DOHH2 (cell line): ENCODE data around the gene GCNT2.
"Not testable (repeated sequence)": the region's sequence is repeated elsewhere in the genome, so short reads cannot be mapped to it uniquely, and the experiment has no call there.

Experiments used
- H3F3A ChIP-seq: fragments of 200-600 bp; sonication (generic), shearing (Covaris generic); 2 replicates; pipeline ENCODE4 v1.6.0; 2016; ENCODE audit warnings: antibody characterized with exemption, mild to moderate bottlenecking; ENCODE audit not compliant: control insufficient read depth, insufficient read depth
- H3K27ac ChIP-seq: fragments of 200-600 bp; sonication (generic); 2 replicates; pipeline ENCODE4 v1.5.1; 2014; ENCODE audit warnings: low read depth, mild to moderate bottlenecking, low read length, moderate library complexity
- H3K27me3 ChIP-seq: fragments of 200-600 bp; sonication (generic); 2 replicates; pipeline ENCODE4 v1.6.1; 2014; ENCODE audit warnings: mild to moderate bottlenecking, low read length, mixed read lengths; ENCODE audit not compliant: control insufficient read depth
- H3K36me3 ChIP-seq: fragments of 200-600 bp; sonication (generic); 2 replicates; pipeline ENCODE4 v1.6.1; 2014; ENCODE audit warnings: mild to moderate bottlenecking, low read length, moderate library complexity, mixed read lengths; ENCODE audit not compliant: control insufficient read depth
- H3K4me1 ChIP-seq: fragments of 200-600 bp; sonication (generic); 2 replicates; pipeline ENCODE4 v1.6.1; 2014; ENCODE audit warnings: mild to moderate bottlenecking, low read length, mixed read lengths; ENCODE audit not compliant: control insufficient read depth
- H3K4me2 ChIP-seq: fragments of 200-600 bp; sonication (generic); 2 replicates; pipeline ENCODE4 v1.6.0; 2014; ENCODE audit warnings: mild to moderate bottlenecking, low read length, moderate library complexity
- H3K4me3 ChIP-seq: fragments of 200-600 bp; sonication (generic); 2 replicates; pipeline ENCODE4 v1.5.1; 2014; ENCODE audit warnings: mild to moderate bottlenecking, low read length, mixed read lengths
- H3K79me2 ChIP-seq: fragments of 200-600 bp; sonication (generic); 2 replicates; pipeline ENCODE4 v1.6.1; 2014; ENCODE audit warnings: mild to moderate bottlenecking, low read length, mixed read lengths; ENCODE audit not compliant: control insufficient read depth
- H3K9me2 ChIP-seq: fragments of 200-600 bp; sonication (generic); replicated peaks from 2 replicates; pipeline ENCODE4 v1.6.1; 2014; ENCODE audit warnings: mild to moderate bottlenecking, low read length, mixed read lengths; ENCODE audit not compliant: control insufficient read depth
- H3K9me3 ChIP-seq: fragments of 200-600 bp; sonication (generic); 2 replicates; pipeline ENCODE4 v1.6.1; 2014; ENCODE audit warnings: antibody characterized with exemption, low read length, mixed read lengths; ENCODE audit not compliant: control insufficient read depth, insufficient read depth
- H4K20me1 ChIP-seq: fragments of 200-600 bp; sonication (generic); 2 replicates; pipeline ENCODE4 v1.6.0; 2014; ENCODE audit warnings: low read depth, mild to moderate bottlenecking, antibody characterized with exemption, low read length, moderate library complexity; ENCODE audit not compliant: control insufficient read depth, insufficient read depth
- EZH2phosphoT487 ChIP-seq: fragments of 200-600 bp; sonication (generic); IDR thresholded peaks from 2 replicates; pipeline ENCODE4 v1.6.1; 2017; ENCODE audit warnings: borderline replicate concordance, mild to moderate bottlenecking, antibody characterized with exemption, low read length, moderate library complexity, mixed read lengths
- TF ChIP-seq, protein P1 (sequence below): fragments of 200-600 bp; sonication (generic); IDR thresholded peaks from one replicate; pipeline ENCODE4 v1.5.1; 2014; ENCODE audit warnings: antibody characterized with exemption, mild to moderate bottlenecking, low read depth, low read length; ENCODE audit not compliant: poor library complexity, severe bottlenecking

The GCNT2 gene

DNA sequence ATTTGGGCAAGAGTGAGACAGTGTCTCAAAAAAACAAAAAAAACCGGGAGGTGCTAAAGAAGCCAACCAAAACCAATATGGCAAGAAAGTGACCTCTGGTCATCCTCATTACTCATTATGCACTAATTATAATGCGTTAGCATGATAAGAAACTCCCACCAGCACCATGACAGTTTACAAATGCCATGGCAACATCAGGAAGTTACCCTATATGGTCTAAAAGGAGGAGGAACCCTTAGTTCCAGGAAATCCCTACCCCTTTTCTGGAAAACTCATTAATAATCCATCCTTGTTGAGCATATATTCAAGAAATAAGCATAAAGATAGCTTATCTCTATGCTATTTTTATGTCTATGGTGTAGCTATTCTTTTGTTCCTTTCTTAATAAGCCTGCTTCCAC lies 141.6 kb downstream of the GCNT2 start:
- H3K4me3 ChIP-seq: no peak overlapping the region
- H3K27ac ChIP-seq: no peak overlapping the region
- H3K79me2 ChIP-seq: no peaks in the 10 kb centered on the region
- TF ChIP-seq, protein P1, sequence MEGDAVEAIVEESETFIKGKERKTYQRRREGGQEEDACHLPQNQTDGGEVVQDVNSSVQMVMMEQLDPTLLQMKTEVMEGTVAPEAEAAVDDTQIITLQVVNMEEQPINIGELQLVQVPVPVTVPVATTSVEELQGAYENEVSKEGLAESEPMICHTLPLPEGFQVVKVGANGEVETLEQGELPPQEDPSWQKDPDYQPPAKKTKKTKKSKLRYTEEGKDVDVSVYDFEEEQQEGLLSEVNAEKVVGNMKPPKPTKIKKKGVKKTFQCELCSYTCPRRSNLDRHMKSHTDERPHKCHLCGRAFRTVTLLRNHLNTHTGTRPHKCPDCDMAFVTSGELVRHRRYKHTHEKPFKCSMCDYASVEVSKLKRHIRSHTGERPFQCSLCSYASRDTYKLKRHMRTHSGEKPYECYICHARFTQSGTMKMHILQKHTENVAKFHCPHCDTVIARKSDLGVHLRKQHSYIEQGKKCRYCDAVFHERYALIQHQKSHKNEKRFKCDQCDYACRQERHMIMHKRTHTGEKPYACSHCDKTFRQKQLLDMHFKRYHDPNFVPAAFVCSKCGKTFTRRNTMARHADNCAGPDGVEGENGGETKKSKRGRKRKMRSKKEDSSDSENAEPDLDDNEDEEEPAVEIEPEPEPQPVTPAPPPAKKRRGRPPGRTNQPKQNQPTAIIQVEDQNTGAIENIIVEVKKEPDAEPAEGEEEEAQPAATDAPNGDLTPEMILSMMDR: no peak
- TF ChIP-seq EZH2phosphoT487: no peak
- peaks cover 6% of the 10 kb centered on the region; the same call in 1 of the 2 replicates for H3K9me3 ChIP-seq
- no peaks in the 10 kb centered on the region for H3K36me3 ChIP-seq
- H3K4me1 ChIP-seq: no peaks in the 10 kb centered on the region
- no peaks in the 10 kb centered on the region for H4K20me1 ChIP-seq
- no peaks in the 10 kb centered on the region for H3K9me2 ChIP-seq
- no peak overlapping the region for H3K4me2 ChIP-seq
- H3K27me3 ChIP-seq: peaks cover 9% of the 10 kb centered on the region
- H3F3A ChIP-seq: no peaks in the 10 kb centered on the region

DNA sequence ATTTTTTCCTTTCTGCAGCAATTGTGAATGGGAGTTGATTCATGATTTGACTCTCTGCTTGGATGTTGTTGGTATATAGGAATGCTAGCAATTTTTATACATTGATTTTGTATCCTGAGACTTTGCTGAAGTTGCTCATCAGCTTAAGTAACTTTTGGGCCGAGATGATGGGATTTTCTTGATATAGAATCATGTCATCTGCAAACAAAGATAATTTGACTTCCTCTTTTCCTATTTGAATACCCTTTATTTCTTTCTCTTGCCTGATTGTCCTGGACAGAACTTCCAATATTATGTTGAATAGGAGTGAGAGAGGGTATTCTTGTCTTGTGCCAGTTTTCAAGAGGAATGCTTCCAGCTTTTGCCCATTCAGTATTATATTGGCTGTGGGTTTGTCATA lies 144.4 kb downstream of the GCNT2 start:
- not testable (repeated sequence) for H3K36me3 ChIP-seq, H3K27ac ChIP-seq, H3K4me1 ChIP-seq, H3K9me3 ChIP-seq, H4K20me1 ChIP-seq, H3K9me2 ChIP-seq, H3K4me3 ChIP-seq, H3K79me2 ChIP-seq, H3K4me2 ChIP-seq, H3F3A ChIP-seq
- H3K27me3 ChIP-seq: peaks cover 14% of the 10 kb centered on the region

DNA sequence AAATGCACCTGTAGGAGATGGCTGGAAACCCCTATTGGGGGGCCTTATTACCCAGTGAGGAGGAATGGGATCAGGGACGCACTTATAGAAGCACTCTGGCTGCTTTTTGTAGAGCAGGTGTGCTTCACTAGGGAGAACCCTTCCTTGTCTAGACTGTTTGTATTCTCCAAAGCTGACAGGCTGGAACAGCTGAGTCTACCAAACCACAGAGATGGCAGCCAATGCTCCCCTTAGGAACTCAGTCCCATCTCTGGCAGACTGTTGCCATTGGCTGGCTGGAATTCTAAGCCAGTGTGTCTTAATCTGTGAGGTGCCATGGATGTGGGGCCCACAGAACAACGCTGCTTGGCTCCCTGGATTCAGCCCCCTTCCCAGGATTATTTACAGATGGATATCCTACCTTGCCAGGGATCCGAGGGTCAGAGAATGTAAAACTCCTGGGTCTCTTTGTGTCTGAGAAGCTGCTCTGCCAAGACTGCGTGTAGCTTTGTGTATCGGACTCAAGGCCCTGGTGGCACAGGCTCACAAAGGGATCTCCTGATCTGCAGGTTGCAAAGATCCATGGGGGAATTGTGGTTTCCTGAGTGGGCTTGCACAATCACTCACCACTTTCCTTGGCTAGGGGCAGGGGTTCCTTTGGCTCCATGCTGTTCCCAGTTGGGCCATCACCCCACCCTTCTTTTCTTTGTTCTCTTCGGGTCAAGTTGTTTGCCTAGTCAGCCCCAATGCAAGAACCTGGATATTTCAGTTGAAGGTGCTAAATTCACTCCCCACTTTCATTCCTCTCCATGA lies 147.2 kb downstream of the GCNT2 start:
- Histone ChIP-seq H3K27ac (no peak overlapping the region), H3K36me3 (no peaks in the 10 kb centered on the region)
- no peak for TF ChIP-seq EZH2phosphoT487
- TF ChIP-seq, protein P1: no peak

DNA sequence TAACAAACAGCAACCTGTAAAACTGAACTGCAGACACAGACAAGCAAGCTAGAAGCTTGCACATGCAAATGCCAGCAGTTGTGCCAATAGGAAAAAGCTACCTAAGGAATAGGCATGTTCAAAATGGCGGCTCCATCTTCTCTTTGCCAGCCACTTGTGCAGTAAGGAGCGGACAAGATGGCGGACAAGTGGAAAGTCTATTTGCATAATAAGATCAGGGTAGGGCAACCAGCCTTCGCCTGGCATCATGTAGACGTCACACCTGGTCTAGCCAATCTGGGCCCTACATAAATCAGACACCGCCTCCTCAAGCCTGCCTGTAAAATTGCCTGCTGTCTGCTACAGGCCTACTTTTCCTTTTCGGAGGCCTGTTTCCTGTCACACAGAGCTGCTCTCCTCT lies 155.3 kb downstream of the GCNT2 start:
- Histone ChIP-seq H4K20me1 (no peaks in the 10 kb centered on the region), H3F3A (no peaks in the 10 kb centered on the region), H3K9me2 (no peaks in the 10 kb centered on the region), H3K27ac (no peak overlapping the region), H3K4me1 (no peaks in the 10 kb centered on the region), H3K4me3 (no peak overlapping the region), H3K36me3 (no peaks in the 10 kb centered on the region), H3K79me2 (no peaks in the 10 kb centered on the region), H3K27me3 (no peaks in the 10 kb centered on the region), H3K4me2 (no peak overlapping the region), H3K9me3 (no peaks in the 10 kb centered on the region)
- TF ChIP-seq EZH2phosphoT487: no peak
- TF ChIP-seq, protein P1: no peak

More for the DNA sequence above, 147.2 kb downstream of the GCNT2 start:
- Histone ChIP-seq H3K27me3 (peaks cover 14% of the 10 kb centered on the region), H3K4me2 (no peak overlapping the region), H3K79me2 (no peaks in the 10 kb centered on the region), H3K9me3 (peaks cover 6% of the 10 kb centered on the region; the same call in 1 of the 2 replicates), H3K4me3 (no peak overlapping the region), H4K20me1 (no peaks in the 10 kb centered on the region), H3K9me2 (no peaks in the 10 kb centered on the region), H3F3A (no peaks in the 10 kb centered on the region), H3K4me1 (no peaks in the 10 kb centered on the region)
